EH (cell line): ENCODE results near the gene PHF13.

Experiments used
- DNase-seq: peaks from one replicate; pipeline ENCODE4 v3.0.0-alpha.2; 2015; ENCODE audit warnings: low read depth

PHF13 gene

DNA sequence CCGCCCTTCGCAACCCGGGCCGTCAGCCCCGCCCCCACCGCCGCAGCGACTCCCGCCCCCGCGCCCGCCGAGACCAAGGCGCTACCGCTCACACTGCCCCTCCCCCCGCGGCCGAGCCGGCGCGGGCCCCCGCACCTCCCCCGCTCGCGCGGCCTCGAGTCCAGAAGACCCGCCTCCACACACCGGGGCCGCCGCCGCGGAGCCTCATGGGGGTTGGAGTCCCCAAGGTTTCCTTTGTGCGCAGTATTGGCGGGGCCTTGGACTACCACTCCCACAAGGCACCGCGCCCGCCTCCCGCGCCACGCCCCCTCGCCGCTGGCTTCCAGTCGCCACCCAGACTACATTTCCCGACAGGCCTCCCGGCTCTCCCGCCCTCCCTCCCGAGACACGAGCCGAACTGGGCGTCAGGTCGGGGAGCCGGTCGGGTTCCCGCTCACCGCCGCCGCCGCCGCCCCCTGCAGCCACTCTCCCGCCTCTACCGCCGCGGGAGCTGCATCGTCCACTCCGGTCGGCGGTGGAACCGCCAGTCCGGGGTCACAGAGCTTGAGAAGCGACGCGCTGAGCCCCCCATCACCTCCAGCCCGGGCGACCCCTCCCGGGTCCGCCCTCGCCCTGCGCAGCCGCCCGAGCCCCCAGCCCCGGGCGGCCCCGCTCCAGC lies at the start of gene PHF13:
TSS of gene PHF13 (plus strand) at position 371 of the 658 bp plus-strand sequence. CDS start 336 bp downstream, outside the sequence.
- DNase-seq: peak; percentile 99

DNA sequence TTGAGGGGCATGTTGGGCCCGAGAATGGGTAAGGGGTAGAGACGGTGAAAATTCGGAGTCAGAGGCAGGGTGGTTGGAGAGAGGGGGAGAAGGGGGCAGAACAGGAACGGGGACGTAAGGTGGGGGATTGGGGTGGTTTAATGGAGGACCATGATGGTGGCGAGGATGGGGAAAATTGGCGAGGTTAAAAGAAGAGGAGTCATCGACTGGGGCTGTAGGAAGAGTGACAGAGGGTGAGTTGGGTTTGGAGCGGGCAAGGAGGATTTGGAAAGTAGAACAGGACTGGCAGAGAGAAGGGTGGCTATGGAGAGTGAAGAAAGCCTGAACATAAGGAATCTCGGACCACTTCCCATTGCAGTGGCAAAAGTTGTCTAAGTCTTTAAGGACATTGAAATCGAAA lies 44.5 kb upstream of the PHF13 start:
- no peak for DNase-seq

DNA sequence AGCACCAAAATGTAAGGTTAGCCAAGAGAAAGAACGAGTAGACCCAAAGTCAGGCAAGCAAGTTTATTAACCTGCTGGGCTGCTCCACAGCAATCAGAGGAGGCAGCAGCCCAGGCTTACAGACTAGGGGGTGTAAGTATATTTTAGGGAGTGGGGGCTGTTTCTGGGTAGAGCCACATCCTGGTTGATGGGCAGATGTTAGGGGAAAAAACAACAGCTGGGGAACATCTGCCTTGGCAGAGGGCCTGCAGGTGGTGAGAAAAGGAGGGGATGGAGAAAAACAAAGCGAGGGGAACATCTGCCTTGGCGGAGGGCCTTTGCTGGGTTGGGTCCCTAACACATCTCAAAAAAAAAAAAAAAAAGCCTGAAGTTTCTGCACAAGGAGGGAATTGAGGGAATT lies 43.4 kb upstream of the PHF13 start:
- DNase-seq: no peak

DNA sequence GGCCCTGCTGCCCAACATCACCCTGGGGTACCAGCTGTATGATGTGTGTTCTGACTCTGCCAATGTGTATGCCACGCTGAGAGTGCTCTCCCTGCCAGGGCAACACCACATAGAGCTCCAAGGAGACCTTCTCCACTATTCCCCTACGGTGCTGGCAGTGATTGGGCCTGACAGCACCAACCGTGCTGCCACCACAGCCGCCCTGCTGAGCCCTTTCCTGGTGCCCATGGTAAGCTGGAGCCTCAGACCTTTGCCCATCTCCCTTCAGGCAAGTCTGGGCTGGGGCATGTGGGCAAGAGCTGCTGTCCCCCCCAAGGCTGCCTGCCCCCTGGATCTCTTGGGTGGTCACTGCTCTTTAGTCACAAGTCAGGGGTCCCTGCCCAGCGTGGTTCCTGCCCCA lies 42.5 kb upstream of the PHF13 start:
- DNase-seq: no peak

DNA sequence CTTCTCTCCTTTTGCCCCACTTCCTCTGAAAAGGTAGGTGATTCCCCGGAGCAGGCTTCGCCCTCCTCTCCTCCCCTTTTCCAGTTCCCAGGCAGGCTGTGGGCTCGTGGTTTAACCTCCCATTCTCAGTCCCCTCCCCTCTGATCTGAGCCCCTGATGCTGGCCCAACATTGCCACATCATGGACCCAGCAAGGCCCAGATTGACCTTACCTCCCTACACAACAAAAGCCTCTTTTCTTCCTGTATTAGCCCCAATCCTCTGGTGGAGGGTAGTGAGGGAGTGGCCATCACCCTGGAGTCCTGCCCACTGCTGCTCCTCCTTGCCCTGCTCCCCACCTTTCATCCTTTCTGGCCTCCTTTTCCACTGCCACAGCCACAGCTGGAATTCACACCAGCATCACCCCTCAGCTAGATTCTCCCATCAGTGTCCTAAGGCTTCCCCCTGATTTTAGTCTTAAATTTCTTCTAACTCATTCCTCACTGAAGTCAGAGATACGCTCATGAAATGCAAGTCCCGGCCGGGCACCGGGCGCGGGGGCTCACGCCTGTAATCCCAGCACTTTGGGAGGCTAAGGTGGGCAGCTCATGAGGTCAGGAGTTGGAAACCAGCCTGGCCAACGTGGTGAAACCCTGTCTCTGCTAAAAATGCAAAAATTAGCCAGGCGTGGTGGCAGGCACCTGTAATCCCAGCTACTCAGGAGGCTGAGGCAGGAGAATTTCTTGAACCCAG lies 40.7 kb upstream of the PHF13 start:
- DNase-seq: no peak

DNA sequence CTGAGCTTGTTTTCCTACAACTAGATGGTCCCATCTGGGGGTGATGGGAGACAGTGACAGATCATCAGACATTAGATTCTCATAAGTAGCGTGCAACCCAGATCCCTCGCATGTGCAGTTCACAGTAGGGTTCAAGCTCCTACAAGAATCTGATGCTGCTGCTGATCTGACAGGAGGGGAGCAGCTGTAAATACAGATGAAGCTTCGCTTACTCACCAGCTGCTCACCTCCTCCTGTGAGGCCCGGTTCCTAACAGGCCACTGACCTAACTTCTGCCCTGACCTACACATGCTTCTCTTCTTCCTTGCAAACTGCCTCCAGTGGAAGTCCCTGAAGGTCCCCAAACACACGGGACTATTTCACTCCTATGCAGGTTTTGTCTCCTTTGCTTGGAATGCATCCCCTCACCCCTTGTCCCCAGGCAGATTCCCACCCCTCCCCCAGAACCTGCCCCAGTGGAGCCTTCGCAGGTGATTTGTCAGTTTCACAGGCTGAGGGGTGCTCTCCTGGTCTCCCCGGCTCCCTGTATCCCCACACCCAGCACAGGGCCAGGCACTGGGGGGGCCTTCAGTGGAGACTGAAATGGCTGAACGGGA lies 39.4 kb upstream of the PHF13 start:
- no peak for DNase-seq

DNA sequence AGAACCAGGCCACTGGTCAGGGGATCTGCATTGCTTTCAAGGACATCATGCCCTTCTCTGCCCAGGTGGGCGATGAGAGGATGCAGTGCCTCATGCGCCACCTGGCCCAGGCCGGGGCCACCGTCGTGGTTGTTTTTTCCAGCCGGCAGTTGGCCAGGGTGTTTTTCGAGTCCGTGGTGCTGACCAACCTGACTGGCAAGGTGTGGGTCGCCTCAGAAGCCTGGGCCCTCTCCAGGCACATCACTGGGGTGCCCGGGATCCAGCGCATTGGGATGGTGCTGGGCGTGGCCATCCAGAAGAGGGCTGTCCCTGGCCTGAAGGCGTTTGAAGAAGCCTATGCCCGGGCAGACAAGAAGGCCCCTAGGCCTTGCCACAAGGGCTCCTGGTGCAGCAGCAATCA lies 38.7 kb upstream of the PHF13 start:
- no peak for DNase-seq

DNA sequence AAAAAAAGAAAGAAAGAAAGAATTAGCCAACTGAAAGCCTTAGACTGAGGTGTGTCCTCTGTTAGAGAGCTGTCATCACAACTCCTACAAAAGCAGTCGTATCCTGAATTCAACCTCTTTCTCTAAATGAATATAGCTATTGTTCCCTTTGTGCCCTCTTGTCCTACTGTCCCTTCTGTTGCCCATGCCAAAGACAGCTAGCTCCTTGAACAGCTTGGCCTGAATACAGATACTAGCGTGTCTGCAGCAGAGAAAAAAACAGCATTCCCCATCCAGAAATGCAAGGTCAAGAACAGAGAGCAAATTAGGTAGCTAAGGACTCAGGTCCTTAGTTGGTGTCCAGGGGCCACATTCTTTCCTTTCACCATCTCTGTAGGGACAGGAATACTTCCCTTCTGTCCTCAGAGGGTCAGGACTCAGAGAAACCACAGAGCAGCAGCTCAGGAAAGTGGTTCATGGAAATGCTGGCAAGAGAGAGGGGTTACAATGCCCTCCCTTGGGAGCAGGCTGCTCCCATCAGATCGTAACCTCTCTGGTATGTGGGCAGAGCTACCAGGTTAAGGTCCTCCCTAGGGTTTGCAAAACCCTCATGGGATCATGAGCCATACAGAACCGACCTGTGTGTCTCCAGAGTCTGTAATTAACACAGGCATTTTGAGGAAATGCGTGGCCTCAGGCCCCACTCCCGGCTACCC lies 35.6 kb upstream of the PHF13 start:
- no peak for DNase-seq

DNA sequence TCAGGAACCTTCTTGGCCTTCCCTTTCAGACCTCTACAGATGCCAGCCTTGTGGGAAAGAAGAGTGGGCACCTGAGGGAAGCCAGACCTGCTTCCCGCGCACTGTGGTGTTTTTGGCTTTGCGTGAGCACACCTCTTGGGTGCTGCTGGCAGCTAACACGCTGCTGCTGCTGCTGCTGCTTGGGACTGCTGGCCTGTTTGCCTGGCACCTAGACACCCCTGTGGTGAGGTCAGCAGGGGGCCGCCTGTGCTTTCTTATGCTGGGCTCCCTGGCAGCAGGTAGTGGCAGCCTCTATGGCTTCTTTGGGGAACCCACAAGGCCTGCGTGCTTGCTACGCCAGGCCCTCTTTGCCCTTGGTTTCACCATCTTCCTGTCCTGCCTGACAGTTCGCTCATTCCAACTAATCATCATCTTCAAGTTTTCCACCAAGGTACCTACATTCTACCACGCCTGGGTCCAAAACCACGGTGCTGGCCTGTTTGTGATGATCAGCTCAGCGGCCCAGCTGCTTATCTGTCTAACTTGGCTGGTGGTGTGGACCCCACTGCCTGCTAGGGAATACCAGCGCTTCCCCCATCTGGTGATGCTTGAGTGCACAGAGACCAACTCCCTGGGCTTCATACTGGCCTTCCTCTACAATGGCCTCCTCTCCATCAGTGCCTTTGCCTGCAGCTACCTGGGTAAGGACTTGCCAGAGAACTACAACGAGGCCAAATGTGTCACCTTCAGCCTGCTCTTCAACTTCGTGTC lies 34.7 kb upstream of the PHF13 start:
- no peak for DNase-seq

DNA sequence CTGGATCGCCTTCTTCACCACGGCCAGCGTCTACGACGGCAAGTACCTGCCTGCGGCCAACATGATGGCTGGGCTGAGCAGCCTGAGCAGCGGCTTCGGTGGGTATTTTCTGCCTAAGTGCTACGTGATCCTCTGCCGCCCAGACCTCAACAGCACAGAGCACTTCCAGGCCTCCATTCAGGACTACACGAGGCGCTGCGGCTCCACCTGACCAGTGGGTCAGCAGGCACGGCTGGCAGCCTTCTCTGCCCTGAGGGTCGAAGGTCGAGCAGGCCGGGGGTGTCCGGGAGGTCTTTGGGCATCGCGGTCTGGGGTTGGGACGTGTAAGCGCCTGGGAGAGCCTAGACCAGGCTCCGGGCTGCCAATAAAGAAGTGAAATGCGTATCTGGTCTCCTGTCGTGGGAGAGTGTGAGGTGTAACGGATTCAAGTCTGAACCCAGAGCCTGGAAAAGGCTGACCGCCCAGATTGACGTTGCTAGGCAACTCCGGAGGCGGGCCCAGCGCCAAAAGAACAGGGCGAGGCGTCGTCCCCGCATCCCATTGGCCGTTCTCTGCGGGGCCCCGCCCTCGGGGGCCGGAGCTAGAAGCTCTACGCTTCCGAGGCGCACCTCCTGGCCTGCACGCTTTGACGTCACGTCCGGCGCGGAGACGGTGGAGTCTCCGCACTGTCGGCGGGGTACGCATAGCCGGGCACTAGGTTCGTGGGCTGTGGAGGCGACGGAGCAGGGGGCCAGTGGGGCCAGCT lies 34.0 kb upstream of the PHF13 start, which contains the start of gene ZBTB48:
TSS of gene ZBTB48 (plus strand) at position 621 of the 745 bp plus-strand sequence. CDS start 616 bp downstream, outside the sequence.
- peak; percentile 97 for DNase-seq

DNA sequence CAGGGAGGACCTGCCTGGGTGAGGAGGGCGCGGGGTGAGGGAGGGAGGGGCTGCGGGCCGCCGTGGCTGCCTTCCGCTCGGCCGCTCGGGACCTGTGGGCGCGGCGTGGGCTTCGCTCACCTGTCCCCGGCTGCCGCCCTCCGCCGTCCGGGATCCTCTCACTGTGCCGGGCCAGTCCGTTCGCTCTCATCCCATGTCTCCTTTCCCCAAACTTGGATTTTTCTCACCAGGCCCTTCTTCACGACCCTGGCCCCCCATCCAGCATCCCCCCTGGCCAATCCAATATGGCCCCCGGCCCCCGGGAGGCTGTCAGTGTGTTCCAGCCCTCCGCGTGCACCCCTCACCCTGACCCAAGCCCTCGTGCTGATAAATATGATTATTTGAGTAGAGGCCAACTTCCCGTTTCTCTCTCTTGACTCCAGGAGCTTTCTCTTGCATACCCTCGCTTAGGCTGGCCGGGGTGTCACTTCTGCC lies 33.4 kb upstream of the PHF13 start:
- DNase-seq: no peak

DNA sequence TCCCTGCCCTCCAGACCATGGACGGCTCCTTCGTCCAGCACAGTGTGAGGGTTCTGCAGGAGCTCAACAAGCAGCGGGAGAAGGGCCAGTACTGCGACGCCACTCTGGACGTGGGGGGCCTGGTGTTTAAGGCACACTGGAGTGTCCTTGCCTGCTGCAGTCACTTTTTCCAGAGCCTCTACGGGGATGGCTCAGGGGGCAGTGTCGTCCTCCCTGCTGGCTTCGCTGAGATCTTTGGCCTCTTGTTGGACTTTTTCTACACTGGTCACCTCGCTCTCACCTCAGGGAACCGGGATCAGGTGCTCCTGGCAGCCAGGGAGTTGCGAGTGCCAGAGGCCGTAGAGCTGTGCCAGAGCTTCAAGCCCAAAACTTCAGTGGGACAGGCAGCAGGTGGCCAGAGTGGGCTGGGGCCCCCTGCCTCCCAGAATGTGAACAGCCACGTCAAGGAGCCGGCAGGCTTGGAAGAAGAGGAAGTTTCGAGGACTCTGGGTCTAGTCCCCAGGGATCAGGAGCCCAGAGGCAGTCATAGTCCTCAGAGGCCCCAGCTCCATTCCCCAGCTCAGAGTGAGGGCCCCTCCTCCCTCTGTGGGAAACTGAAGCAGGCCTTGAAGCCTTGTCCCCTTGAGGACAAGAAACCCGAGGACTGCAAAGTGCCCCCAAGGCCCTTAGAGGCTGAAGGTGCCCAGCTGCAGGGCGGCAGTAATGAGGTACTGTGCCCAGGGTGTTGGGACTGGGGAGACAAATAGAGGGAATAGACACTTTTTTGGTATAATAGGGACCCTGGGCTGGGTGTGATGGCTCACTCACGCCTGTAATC lies 32.7 kb upstream of the PHF13 start:
- peak; percentile 26 for DNase-seq

DNA sequence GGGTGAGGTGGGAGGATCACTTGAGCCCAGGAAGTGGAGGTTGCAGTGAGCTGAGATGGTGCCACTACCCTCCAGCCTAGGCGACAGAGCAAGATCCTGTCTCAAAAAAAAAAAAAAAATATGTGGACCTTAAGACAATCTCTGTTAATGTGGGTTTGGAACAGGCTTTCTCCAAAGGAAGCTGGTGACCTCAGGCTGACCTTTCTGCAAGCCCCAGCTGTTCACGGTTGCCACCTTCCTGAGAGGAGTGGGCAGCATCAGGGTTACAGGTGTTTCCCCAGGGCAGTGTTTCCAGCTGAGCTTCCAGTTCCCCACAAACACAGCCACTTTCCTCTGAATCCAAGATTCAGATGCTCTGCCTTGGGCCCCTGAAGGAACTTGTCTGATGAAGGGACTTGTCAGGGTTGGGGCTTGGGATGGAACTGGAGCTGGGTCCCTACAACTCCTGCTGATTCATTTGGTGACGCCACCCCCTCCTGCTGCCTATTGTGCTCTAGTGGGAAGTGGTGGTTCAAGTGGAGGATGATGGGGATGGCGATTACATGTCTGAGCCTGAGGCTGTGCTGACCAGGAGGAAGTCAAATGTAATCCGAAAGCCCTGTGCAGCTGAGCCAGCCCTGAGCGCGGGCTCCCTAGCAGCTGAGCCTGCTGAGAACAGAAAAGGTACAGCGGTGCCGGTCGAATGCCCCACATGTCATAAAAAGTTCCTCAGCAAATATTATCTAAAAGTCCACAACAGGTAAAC lies 31.8 kb upstream of the PHF13 start:
- no peak for DNase-seq

DNA sequence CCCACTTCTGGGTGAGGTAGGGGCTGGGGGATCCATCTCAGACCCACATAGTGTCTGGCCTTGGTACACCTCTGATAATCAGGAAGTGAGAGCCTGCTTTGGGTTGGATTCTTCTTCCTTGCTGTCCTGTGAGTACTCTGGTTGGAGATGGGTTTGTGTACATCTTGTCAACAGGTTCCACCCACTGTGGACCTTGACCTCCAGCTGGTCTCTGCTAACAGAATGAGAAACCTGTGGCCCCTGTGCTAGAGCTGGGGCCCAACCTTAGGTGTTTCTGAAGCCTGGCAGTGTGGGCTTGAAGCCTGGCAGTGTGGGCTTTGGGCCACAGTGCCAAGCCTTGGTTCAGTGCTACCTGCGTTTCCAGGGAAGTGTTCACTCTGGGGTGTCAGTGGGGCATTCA lies 31.2 kb upstream of the PHF13 start:
- DNase-seq: no peak

DNA sequence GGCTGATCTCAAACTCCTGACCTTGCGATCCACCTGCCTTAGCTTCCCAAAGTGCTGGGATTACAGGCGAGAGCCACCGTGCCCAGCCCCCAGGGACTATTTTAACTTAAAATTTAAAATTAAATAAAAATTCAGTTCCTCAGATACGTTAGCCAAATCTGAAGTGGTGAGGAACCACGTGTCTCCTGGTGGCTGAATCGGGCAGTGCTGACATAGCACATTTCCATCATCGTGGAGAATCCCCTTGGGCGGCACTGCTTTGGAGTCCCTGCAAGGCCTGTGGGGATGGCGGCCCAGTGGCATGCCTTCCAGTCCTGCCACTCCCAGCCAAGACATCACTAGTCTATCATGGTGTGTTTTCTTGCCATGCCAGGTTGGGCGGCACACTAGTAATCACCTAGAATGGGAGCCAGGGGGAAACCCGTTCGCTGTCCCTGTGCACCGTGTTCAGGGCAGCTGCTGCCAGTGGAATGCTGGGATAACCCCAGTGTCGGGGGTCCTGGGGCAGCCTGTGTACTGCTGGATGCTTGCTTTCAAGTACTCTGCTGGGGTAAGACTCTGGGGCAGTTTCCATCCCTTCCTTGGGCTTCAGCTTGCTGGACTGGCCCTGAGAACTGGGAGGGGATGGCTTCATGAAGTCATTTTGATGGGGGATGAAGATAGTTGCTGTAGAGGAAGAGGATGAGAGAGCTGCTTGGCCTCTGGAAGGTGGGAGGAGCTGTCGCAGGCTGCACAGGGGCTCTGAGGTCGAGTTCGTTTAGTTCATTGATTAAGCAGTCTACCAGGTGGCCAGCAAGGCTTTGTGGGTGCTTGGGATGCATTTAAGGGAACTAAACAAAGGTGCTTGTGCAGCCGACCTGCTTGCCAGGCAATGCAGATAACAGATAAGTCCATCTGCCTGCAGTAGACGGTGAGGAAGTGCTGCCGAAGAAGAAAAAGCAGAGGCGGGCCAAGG lies 29.1 kb upstream of the PHF13 start:
- DNase-seq: no peak

DNA sequence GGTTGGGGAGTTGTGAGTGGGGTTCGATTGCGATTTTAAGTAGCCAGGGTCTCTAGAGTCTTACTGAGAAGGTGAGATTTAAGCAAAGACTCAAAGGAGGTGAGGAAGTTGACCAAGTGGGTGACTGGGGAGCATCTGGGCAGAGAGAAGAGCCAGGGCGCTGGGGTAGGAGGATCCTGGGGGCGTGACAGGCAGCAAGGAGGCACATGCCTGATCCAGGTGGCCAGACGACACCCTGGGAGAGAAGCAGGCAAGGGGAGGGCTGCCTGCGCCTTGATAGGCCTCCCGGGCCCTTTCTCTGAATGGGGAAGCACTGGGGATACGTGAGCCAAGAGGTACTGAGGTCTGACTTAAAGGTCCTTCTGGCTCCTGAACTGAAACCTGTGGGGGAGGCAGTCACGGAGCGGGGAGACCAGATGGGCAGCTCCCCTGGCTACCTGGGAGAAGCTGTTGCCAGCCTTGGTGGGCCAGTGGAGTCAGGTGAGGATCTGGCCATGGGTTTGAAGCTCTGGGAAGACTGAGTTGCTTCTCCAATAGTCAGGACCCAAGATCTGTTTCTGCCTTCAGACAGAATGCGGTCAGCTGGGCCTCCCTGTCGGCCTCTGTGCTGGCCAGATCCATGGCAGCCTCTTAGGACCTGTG lies 28.3 kb upstream of the PHF13 start:
- DNase-seq: no peak

DNA sequence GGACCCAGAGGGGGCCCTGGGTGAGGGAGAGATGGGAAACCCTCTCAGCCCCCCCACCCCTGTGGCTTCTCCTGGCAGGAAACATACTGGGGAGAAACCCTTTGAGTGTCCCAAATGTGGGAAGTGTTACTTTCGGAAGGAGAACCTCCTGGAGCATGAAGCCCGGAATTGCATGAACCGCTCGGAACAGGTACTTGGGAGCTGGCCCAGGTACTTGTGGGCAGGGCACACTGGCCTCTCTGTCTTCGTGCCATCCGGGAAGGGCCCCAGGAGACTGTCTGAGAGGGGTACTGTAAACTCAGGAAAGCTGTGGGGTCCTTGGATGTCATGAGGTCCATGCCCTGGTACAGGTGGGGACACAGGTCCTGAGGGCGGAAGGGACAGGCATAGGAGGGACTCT lies 27.7 kb upstream of the PHF13 start:
- no peak for DNase-seq

DNA sequence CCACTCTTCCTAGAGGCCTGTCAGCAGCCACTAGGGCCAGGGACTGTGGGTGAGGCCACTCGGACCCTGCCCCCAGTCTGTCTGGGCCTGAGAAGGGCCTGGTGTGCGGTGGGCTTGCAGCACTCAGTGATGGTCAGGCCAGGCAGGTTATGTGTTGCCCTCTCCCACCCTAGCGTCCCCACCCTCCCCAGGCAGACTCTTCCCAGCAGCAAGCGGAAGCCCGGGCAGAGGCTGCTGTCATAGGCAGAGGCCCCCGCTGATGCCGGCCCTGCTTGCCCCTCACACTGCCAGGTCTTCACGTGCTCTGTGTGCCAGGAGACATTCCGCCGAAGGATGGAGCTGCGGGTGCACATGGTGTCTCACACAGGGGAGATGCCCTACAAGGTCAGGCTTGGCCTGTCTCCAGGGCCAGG lies 27.1 kb upstream of the PHF13 start:
- DNase-seq: no peak
